MM.1S (cell line): ENCODE measurements around the gene NEU4.

ENCODE experiments used
- EZH2phosphoT487 ChIP-seq: fragments of 300-600 bp; sonication (generic); IDR thresholded peaks from 2 replicates; pipeline ENCODE4 v1.6.1; 2018; ENCODE audit warnings: antibody characterized with exemption, low read length
- TF ChIP-seq, protein P1 (sequence below): fragments of 300-600 bp; sonication (generic); IDR thresholded peaks from 2 replicates; pipeline ENCODE4 v1.5.1; 2016; ENCODE audit warnings: antibody characterized with exemption, low read length, mixed read lengths

- TF ChIP-seq, protein P1, sequence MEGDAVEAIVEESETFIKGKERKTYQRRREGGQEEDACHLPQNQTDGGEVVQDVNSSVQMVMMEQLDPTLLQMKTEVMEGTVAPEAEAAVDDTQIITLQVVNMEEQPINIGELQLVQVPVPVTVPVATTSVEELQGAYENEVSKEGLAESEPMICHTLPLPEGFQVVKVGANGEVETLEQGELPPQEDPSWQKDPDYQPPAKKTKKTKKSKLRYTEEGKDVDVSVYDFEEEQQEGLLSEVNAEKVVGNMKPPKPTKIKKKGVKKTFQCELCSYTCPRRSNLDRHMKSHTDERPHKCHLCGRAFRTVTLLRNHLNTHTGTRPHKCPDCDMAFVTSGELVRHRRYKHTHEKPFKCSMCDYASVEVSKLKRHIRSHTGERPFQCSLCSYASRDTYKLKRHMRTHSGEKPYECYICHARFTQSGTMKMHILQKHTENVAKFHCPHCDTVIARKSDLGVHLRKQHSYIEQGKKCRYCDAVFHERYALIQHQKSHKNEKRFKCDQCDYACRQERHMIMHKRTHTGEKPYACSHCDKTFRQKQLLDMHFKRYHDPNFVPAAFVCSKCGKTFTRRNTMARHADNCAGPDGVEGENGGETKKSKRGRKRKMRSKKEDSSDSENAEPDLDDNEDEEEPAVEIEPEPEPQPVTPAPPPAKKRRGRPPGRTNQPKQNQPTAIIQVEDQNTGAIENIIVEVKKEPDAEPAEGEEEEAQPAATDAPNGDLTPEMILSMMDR = no peak
- TF ChIP-seq EZH2phosphoT487 = no peak
These were observed 28.4 kb downstream of the NEU4 start for GRCh38 chr2:241837197-241837965.
